GM19452 (cell line): ENCODE measurements around the gene CPT1C.
"Not testable (repeated sequence)": the region's sequence is repeated elsewhere in the genome, so short reads cannot be mapped to it uniquely, and the experiment has no call there.

Source experiments
- ATAC-seq: cut with Tn5 transposase; IDR thresholded peaks from one replicate; pipeline ENCODE4 v1.9.1; 2021; ENCODE audit not compliant: unreplicated experiment

Gene CPT1C

DNA sequence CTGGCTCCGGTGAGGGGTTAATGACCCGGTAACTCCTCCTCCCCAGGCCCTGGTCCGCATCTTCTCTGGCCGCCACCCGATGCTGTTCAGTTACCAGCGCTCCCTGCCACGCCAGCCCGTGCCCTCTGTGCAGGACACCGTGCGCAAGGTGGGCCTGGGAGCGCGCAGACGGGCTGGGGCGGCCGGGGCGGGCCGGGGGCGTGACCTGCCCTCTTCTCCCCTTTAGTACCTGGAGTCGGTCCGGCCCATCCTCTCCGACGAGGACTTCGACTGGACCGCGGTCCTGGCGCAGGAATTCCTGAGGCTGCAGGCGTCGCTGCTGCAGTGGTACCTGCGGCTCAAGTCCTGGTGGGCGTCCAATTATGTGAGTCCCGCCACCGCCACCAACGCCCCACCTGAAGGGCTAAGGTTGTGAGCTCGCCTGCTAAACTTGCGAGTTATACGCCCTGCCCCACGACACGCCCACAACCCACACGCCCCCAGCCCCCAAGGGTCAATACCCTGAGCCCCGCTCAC, 10.4 kb downstream of the CPT1C start:
- ATAC-seq: no peak

DNA sequence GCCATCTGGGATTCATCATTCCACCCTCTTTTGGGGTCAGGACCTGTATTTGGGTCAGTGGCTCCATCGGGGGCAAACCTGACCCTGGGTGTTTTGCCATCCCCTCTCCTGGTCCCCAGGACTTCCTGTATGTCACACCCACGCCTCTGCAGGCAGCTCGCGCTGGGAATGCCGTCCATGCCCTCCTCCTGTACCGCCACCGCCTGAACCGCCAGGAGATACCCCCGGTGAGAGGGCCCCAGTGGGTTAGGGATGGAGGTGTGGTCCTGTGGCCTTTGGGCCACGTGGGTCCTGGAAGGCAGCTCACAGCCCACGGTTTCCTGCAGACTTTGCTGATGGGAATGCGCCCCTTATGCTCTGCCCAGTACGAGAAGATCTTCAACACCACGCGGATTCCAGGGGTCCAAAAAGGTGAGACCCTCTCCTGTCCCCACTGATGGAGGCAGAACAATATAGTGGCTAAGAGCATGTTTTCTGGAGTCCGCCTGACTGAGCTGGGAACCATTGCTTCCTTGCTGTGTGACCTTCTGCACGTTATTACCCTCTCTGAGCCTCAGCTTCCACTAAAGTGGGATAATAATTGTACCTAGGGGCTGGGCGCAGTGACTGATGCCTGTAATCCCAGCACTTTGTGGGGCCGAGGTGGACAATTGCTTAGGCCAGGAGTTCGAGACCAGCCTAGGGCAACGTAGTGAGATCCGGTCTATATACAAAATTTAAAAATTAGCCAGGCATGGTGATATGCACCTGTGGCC, 14.1 kb downstream of the CPT1C start:
- ATAC-seq: no peak

DNA sequence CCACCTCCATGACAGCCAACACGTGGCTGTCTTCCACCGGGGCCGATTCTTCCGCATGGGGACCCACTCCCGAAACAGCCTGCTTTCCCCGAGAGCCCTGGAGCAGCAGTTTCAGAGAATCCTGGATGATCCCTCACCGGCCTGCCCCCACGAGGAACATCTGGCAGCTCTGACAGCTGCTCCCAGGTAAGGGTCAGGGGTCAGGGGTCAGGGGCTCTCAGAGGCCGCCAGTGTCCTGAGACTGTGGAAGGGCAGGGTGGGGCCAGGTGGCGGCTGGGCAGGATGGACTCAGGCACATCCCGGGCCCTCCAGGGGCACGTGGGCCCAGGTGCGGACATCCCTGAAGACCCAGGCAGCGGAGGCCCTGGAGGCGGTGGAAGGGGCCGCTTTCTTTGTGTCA, 15.0 kb downstream of the CPT1C start:
- ATAC-seq: no peak

DNA sequence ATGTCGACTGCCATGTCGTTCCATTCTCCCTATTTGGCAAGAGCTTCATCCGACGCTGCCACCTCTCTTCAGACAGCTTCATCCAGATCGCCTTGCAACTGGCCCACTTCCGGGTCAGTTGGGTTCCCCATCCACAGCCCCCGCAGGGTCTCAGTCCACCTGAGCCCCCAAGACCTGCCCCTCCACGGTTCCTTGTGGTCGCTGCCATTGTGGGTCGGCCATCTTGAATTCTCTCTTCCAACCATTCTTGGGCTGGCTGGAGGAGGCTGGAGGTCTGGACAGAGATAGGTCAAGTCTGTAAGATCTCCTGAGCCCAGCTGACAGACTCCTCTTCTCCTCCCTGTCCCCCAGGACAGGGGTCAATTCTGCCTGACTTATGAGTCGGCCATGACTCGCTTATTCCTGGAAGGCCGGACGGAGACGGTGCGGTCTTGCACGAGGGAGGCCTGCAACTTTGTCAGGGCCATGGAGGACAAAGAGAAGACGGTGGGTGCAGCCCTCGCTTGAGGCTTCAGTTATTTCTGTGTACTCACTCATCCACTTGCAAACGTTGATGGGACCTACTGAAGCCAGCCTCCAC, 19.5 kb downstream of the CPT1C start:
- ATAC-seq: no peak

DNA sequence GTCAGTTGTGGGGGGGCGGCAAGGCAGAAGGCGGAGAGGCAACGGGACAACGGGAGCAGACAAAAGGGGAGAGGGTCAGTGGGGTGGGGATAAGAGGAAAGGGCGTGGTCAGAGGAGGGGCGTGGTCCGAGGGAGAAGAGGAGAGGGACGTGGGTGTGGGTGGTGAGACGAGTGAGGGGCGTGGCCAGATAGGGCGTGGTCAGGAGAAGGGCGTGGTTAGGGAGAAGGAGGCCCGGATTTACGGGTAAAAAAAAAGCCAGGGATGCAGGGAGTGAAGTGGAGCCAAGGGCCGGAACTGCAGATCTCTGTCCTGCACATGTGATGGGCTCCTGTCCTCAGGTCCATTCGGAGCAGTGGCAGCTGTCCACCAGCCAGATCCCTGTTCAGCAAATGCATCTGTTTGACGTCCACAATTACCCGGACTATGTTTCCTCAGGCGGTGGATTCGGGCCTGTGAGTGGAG, 21.5 kb downstream of the CPT1C start:
- no peak for ATAC-seq

DNA sequence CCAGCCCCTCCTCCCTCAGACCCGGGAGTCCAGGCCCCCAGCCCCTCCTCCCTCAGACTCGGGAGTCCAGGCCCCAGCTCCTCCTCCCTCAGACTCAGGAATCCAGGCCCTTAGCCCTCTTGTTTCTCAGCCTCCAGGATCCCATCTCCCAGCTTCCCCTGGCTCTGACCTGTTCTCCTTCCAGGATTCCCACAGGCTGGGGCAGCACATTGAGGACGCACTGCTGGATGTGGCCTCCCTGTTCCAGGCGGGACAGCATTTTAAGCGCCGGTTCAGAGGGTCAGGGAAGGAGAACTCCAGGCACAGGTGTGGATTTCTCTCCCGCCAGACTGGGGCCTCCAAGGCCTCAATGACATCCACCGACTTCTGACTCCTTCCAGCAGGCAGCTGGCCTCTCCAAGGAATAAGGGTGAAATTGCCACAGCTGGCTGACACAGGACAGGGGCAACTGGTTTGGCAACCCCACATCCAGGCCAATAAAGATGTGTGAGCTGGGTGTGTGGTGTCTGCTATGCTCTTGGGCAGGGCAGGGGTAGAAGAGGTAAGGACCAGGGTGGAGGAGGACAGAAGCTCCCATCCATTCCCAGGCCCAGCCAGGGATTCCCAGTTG, 22.4 kb downstream of the CPT1C start:
- no peak for ATAC-seq

DNA sequence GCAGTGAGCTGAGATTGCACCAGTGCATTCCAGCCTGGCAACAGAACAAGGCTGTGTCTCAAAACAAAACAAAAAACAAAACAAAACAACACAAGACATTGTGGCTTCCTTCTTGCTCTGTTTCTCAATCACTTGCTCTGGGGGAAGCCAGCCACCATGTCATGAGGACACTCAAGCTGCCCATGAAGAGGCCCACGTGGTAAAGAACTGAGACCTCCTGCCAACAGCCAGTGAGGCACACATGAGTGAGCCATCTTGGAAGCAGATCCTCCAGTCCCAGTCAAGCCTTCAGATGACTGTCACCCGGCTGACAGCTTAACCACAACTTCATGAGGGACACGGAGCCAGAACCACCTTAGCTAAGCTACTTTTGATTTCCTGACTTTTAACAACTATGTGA, 25.2 kb downstream of the CPT1C start:
- ATAC-seq: no peak

DNA sequence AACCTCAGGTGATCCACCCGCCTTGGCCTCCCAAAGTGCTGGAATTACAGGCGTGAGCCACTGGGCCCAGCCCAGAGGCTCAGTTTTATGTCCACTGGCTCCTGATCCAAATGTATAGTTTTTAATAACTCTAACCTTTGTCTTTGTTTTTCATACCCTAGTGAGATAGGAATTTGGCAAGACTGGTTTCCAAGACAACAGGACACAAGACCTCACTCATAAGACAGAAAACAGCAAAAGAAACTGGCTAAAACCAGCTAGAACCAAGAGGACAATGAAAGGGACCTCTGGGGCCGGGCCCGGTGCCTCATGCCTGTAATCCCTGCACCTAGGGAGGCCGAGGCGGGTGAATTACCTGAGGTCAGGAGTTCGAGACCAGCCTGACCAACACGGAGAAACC, 27.6 kb downstream of the CPT1C start:
- ATAC-seq: no peak

DNA sequence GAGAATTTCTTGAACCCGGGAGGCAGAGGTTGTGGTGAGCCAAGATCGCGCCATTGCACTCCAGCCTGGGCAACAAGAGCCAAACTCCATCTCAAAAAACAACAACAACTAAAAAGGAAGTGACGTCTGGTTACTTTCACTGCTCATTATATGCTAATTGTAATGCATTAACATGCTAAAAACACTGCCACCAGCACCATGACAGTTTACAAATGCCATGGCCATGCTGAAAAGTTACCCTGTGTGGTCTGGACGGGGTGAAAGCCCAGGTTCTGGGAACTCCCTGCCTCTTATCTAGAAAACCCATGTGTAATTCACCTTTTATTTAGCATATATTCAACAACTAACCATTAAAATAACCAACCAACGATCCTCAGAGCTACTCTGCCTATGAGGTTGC, 28.1 kb downstream of the CPT1C start:
- ATAC-seq: no peak

DNA sequence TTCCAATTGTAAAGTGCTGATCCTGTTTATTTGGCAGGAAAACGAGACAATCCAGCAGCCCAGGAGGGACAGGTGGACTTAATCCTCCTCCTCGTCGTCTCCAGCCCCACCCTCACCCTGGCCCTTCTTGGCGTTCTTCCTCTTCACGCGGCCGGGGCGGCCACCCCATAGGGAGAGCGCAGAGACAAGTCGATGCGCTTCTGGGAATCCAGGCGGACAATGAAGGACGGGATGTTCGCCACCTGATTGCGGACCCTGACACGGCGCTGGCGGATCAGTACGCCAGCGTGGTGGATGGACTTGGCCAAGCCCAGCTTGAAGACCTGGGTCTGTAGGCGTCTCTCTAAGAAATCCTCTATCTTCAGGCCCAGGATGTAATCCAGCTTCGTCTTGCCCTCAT, 28.5 kb downstream of the CPT1C start:
- not testable (repeated sequence) for ATAC-seq

DNA sequence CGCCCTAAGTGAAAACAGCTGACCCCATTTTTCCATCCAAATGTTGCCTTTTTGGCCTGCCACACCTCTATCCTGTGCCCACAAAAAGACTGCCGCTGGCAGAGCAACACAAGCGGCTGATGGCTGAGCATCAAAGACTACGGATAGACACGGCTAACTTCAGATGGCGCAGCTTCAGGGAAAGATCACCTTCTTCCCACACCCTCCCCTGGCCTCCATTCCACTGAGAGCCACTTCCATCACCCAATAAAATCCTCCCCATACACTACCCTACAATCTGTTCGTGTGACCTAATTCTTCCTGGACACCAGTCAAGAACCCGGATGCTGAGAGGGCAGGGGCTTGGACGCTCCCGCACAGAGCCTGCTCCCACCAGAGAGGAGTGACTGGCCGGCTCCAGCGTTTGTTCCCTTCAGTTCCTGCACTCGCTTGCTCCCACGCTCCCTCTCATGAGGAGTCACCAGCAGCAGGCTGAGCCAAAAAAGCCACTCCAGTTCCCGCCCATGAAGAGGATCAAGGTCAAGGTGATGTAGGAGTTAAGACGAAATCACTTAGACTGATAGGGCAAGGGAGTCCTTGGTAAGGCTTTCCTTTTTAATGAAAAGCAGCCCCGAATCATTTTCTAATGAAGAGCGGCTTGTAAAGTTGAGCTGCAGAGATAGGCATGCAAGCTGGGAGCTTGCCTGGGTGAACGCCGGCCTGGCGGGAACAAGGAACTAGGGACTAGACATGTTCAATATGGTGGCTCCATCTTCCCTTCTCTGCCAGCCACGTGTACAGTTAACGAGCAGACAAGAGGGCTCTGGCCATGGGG, 36.5 kb downstream of the CPT1C start:
- no peak for ATAC-seq

DNA sequence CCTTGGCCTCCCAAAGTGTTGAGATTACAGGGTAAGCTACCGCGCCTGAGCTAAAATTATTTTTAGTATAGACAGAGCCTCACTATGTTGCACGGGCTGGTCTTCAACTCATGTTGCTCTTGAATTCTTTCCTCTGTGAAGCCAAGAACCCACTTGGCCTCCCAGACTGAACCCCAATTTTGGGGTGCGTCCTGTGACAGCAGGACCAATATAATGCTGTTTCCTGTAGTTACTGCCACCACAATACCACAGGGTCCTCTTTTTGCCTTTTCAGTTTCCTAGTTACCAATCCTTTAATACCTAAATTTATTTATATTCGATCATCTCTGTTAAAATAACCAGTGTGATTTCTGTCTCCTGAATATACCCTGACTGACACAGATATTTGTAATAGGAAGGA, 39.2 kb downstream of the CPT1C start:
- ATAC-seq: no peak

DNA sequence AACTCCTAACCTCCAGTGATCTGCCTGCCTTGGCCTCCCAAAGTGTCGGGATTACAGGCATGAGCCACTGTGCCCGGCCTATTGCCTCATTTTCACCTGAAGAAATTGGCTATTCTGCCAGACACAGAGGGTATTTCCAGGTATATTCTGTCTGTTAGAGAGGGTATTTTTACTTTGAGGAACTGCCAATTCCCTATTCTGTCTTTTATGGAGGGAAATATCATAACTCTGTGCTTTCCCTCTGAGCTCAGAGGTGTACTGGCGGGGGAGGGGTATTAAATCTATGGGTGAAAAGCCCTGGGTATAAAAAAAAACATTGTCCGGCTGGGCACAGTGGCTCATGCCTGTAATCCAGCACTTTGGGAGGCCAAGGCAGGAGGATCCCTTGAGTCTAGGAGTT, 47.4 kb downstream of the CPT1C start:
- no peak for ATAC-seq

DNA sequence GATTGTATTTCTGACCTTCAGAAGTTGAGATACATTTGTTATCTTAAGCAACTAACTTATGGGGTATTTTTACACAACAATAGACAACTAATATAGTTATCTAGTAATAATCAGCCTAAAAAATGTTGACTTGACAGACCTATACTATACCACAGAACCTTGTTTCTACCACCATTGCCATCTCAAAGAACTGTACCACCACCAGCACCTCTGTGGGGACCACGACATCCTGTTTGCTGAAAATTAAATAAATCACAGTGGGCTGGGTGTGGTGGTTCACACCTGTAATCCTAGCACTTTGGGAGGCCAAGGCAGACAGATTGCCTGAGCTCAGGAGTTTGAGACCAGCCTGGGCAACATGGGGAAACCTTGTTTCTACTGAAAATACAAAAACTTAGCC, 48.2 kb downstream of the CPT1C start:
- ATAC-seq: no peak

DNA sequence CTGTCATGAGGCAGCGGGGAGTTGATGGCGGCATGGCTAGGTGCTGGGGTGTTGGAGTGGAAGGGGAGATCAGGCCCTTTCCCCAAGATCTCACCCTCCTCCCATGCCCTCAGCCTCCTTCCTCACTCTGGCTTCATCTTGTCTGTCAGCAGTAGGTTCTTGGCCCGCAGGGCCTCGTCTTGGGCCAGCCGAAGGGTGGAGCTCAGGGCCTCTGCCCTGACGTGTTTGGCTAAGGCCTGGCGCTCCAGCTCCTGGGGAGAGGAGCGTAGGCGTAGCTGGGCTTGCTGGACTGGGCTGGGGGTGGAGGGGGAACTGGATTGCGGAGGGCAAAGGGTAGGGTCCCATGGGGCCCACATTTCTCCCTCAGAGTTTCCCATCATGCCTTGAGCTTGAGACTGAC, 49.0 kb downstream of the CPT1C start:
- no peak for ATAC-seq

DNA sequence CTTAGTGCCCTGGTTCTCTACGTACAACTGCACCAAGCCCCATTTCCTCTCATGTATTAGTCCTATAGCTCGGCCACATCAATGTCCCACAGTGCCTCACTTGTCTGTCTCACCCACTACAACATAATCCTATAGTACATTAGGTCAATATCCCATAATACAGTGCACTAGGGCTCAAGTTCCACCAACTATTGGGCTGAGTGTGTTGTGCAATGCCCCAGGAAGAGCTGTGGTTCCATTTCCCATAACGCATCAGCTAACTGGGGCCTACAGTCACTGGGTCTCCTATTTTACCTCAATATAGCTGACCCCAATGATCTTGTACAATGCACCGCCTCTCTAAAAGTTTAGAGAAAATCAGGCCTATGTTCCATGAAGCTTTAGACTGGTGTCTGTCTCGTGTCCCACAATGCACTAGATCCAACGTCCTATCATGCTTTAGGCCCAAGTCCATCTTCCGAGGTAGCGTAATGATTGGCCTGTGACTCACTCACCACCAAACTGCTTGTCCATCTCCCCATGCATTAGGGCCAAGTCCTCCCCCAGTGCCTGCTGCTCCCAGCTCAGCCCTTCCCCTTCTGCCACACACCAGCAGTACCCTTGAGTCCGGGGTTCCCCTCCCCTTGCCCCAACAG, 50.4 kb downstream of the CPT1C start:
- no peak for ATAC-seq

DNA sequence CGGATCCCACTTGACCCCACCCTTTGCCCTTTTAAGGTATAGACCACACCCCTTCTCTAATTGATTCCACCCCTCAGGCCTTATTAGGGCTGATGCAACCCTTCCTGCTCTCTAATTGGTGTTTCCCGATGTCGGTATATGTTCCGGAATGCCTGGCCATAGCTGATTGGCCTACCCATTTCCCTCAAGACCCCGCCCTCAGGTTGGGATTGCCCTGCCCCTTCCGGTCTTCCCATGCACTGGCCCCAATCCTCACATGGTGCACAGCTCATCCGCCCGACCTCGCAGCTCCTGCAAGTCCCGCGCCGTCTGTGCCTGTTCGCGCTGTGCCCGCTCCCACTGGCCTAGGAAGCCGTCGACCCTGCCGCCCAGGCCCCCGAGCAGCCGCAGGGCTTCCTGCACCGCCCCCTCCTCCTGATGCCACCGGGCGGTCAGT, 54.0 kb downstream of the CPT1C start:
- ATAC-seq: no peak

DNA sequence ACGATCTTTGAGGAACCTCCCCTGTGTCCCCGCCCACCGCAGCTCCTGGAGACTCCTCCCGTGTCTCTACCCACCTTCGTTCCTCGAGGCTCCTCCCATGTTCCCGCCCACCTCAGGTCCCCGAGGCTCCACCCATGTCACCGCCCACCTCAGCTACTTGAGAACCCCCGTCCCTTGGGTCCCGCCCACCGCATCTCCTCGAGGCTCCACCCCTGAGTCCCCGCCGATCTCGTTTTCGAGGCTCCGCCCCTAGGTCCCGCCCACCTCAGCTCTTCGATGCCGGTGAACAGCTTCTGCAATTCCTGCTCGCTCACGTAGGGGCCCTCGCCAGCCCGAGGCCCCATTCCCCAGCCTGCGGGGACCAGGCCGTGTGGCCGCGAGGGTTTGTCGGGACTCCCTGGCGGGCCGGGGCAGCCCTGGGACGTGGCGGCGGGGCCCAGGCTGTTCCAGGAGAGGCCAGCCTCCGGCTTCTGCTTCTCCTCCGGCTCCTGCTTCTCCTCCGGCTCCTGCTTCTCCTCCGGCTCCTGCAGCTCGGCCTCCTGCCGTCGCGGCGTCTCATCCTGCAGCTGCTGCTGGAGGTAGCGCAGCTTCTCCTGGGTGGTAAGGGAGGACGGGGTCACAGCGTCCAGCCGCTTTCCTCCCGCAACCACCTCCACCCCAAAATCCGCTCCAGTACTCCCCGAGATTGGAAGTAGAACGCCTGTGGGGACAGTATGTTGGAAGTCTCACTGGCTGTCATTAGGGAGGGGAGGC, 55.5 kb downstream of the CPT1C start:
- ATAC-seq: no peak

DNA sequence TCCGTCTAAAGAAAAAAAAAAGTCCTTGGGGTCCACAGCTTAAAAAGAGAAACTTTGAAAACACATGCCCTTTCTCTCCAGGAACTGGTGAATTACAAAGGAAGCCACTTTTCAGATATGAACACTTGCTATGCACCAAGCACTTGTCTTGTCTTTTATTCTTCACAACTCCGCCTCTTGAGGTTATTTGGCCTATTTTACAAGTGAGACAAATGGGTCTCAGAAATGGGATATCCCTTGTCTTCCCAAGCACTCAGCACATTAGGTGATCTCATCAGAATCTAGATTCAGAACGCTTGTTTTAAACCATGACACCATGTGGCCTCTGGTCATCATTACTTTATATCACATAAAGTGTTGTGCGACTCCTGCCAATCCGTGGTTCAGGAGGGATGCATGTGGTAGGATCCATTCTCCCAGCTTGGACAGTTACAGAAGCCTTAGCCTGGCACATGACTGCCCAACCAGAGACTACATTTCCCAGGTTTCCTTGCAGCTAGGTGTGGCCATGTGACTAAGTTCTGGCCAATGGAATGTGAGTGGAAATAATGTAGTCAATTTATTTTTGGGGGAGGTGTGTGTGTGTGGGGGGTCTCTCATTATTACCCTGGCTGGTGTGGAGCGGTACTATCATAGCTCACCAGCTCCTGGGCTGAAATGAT, 58.3 kb downstream of the CPT1C start:
- ATAC-seq: no peak

DNA sequence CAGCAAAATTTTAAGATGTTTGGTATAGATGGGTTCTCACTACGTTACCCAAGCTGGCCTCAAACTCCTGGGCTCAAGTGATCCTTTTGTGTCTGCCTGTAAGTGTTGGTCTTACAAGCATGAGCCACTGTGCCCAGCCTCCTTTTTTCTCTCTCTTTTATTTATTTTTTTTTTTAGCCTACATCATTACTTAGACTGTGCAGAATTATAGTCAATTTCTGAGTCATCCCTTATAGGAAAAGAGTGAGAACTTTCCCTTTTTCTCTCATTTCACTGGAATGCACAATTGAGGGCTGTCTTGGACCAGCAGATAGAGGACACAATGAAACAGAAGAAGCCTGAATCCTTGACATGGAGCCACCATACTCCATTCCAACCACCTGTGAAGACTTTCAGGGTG, 58.9 kb downstream of the CPT1C start:
- ATAC-seq: no peak
